ENCODE results near the gene ZNRF3.
"Not testable (repeated sequence)": the region's sequence is repeated elsewhere in the genome, so short reads cannot be mapped to it uniquely, and the experiment has no call there.

The ZNRF3 gene

DNA sequence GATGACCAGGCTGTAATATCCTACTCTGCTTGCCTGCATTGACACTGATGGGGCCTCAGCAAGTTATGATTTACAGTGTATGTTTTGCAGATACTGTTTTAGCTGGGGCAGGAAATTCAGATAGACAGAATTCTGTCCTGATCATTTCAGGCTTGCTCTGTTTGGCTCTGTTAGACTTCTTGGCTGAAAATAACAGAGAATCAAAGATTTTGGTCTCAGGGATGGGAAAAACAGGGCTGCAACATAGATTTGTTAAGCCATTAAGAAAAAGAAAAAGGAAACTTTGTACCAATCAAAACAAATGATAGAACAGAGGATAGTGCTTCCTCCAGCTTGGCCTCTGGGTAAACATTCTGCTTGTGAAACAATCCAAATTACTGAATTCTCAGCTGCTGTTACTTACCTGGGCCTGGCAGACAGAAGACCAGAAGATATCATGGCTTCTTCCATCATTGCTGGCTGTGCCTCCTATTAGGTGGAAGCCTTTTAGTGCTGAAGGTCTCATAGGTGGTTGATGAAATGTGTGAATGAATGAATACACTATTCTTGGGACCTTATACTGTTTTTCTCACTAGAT is 22.0 kb downstream of the ZNRF3 start:
- Histone ChIP-seq H3K27ac (peak overlapping the region; percentile 9), H3K4me3 (ENCODE audit: low read depth, low read length) (no peak overlapping the region), H3K9me3 (ENCODE audit: severe bottlenecking) (no peaks in the 10 kb centered on the region), H3K36me3 (no peaks in the 10 kb centered on the region), H3K27me3 (ENCODE audit: insufficient read depth, low read depth, severe bottlenecking) (no peaks in the 10 kb centered on the region)
- TF ChIP-seq CTCF (IDR thresholded peaks at IDR 0.05; ENCODE audit: low read depth, low read length), result no peak
- DNase-seq, result no peak

DNA sequence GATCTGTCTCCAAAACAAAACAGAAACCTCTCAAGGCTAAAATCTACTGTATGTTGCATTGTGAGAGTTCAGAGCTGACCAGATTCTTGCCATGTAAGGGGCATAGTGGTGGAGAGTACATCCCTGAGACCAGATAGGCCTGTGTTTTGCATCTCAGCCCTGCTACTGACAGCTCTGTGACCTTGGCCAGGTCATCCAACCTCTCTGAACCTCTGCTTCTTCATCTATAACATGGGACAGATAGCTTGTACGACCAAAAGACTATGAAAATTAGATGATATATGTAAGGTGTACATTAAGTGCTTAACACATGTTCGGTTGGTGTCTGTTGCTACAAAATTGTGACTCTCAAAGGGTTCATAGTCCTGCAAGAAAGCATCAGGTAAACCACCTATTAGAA is 22.9 kb downstream of the ZNRF3 start:
- Histone ChIP-seq H3K36me3 (no peaks in the 10 kb centered on the region), H3K4me3 (ENCODE audit: low read depth, low read length) (no peak overlapping the region), H3K9me3 (ENCODE audit: severe bottlenecking) (no peaks in the 10 kb centered on the region), H3K27ac (no peak overlapping the region), H3K27me3 (ENCODE audit: insufficient read depth, low read depth, severe bottlenecking) (no peaks in the 10 kb centered on the region)
- DNase-seq, result no peak
- TF ChIP-seq CTCF (IDR thresholded peaks at IDR 0.05; ENCODE audit: low read depth, low read length), result no peak

GRCh38 chr22:28907311-28908008 is 24.1 kb downstream of the ZNRF3 start:
- Histone ChIP-seq H3K9me3 (ENCODE audit: severe bottlenecking) (no peaks in the 10 kb centered on the region), H3K27ac (no peak overlapping the region), H3K4me3 (ENCODE audit: low read depth, low read length) (no peak overlapping the region), H3K36me3 (no peaks in the 10 kb centered on the region), H3K27me3 (ENCODE audit: insufficient read depth, low read depth, severe bottlenecking) (no peaks in the 10 kb centered on the region)
- no peak for TF ChIP-seq CTCF (IDR thresholded peaks at IDR 0.05; ENCODE audit: low read depth, low read length)
- DNase-seq, result no peak

GRCh38 chr22:28908810-28909209 is 25.4 kb downstream of the ZNRF3 start:
- not testable (repeated sequence) for H3K9me3 ChIP-seq (ENCODE audit: severe bottlenecking); H3K27me3 ChIP-seq (ENCODE audit: insufficient read depth, low read depth, severe bottlenecking); H3K27ac ChIP-seq; DNase-seq; H3K4me3 ChIP-seq (ENCODE audit: low read depth, low read length); H3K36me3 ChIP-seq

DNA sequence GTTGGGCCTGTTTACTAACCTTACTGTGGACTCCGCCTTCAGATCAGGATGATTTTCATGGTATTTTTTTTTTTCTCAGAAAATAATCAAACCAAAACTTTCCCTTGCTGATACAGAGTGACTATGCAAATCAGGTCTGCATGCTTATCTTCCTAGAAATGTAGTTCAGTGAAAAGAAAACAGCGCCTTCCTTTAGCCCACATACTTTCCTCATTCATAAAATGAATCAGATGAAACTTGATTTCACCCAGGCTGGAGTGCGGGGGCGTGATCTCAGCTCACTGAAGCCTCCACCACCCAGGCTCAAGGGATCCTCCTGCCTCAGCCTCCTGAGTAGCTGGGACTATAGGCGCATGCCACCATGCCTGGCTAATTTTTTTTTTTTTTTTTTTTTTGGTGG is 26.0 kb downstream of the ZNRF3 start:
- Histone ChIP-seq H3K27me3 (ENCODE audit: insufficient read depth, low read depth, severe bottlenecking) (no peaks in the 10 kb centered on the region), H3K36me3 (no peaks in the 10 kb centered on the region), H3K9me3 (ENCODE audit: severe bottlenecking) (no peaks in the 10 kb centered on the region), H3K4me3 (ENCODE audit: low read depth, low read length) (no peak overlapping the region), H3K27ac (no peak overlapping the region)
- DNase-seq, result no peak
- TF ChIP-seq CTCF (IDR thresholded peaks at IDR 0.05; ENCODE audit: low read depth, low read length), result no peak

- no peak for TF ChIP-seq CTCF (IDR thresholded peaks at IDR 0.05; ENCODE audit: low read depth, low read length)
- Histone ChIP-seq H3K36me3 (no peaks in the 10 kb centered on the region), H3K27ac (no peak overlapping the region), H3K4me3 (ENCODE audit: low read depth, low read length) (no peak overlapping the region), H3K27me3 (ENCODE audit: insufficient read depth, low read depth, severe bottlenecking) (no peaks in the 10 kb centered on the region), H3K9me3 (ENCODE audit: severe bottlenecking) (no peaks in the 10 kb centered on the region)
- DNase-seq, result no peak
Observed at GRCh38 chr22:28910569-28911303, 27.4 kb downstream of the ZNRF3 start.
